Heart left ventricle (tissue), 13 donors: ENCODE measurements around the gene COL19A1.

ENCODE experiments used
- CTCF ChIP-seq, 12 donors: fragments of 200-600 bp; sonication (generic) in 4 of 12; IDR thresholded peaks; one replicate each; pipeline versions ENCODE4 v1.5.0 to v1.8.0; 2018 to 2022; ENCODE audit warnings: antibody characterized with exemption in 12 of 12, mild to moderate bottlenecking in 5 of 12
- POLR2A ChIP-seq, 2 donors: fragments of 450-650 bp; IDR thresholded peaks; one replicate each; pipeline ENCODE4 v1.6.1; 2017; ENCODE audit warnings: antibody characterized with exemption in 2 of 2, mild to moderate bottlenecking in 2 of 2, moderate library complexity in 2 of 2
- donor health status: ischemic (EF 13 %, LVEDD 7.1; RV severe dilation, severe dysfunction).
- donor health status: DM: no; HTN: yes; CAD: no.
- donor health status: DM: no; HTN: no; CAD: no.
- donor health status: ischemic (EF 25% LVEDD 6.9; RV normal size, moderate dysfunction).
- donor health status: ischemic (EF 25% LVEDD 5.7; RV mildly dilated, moderate dysfunction).
- donor health status: ischemic (EF 35%, LVEDD 5.7; RV mildly dilated, moderate dysfunction).
- donor health status: nonischemic (EF 11% LVEDD 7.7; RV severe dilation, severe dysfunction).
- donor health status: DM: yes; HTN: yes; CAD: no.
- donor health status: PGD.
- donor health status: ischemic (EF 29% LVEDD 5.4; RV normal size, mild dysfunction).
- donor health status: nonischemic (EF 23%, LVEDD 6.1; RV moderate dilation, normal function).

- TF ChIP-seq CTCF (IDR thresholded peaks at IDR 0.05) (no peak), POLR2A (IDR thresholded peaks at IDR 0.05) (no peak)
Observed at GRCh38 chr6:70157086-70157485, 290.7 kb downstream of the COL19A1 start.
